Testis (tissue), 2 donors: ENCODE measurements around the gene SLC6A19.

Source experiments
- POLR2A ChIP-seq: fragments of 450-650 bp; IDR thresholded peaks from one replicate; pipeline ENCODE4 v1.6.1; 2017; ENCODE audit warnings: antibody characterized with exemption, mild to moderate bottlenecking, moderate library complexity
- TF ChIP-seq, protein P1 (sequence below), 3 experiments: fragments of 450-650 bp in 2 of 3; fragments of 200-600 bp in 1 of 3; sonication (generic) in 1 of 3; IDR thresholded peaks; one replicate each; pipeline ENCODE4 v1.5.1; 2016 to 2019; ENCODE audit warnings: antibody characterized with exemption in 3 of 3, mild to moderate bottlenecking in 2 of 3, moderate library complexity in 1 of 3

- TF ChIP-seq, protein P1, sequence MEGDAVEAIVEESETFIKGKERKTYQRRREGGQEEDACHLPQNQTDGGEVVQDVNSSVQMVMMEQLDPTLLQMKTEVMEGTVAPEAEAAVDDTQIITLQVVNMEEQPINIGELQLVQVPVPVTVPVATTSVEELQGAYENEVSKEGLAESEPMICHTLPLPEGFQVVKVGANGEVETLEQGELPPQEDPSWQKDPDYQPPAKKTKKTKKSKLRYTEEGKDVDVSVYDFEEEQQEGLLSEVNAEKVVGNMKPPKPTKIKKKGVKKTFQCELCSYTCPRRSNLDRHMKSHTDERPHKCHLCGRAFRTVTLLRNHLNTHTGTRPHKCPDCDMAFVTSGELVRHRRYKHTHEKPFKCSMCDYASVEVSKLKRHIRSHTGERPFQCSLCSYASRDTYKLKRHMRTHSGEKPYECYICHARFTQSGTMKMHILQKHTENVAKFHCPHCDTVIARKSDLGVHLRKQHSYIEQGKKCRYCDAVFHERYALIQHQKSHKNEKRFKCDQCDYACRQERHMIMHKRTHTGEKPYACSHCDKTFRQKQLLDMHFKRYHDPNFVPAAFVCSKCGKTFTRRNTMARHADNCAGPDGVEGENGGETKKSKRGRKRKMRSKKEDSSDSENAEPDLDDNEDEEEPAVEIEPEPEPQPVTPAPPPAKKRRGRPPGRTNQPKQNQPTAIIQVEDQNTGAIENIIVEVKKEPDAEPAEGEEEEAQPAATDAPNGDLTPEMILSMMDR (IDR thresholded peaks at IDR 0.05): no peak
- TF ChIP-seq POLR2A: no peak
Observed at GRCh38 chr5:1220831-1221230, 19.4 kb downstream of the SLC6A19 start.
